HFF-Myc (cell line): ENCODE results near the gene CTNNA2.
"Not testable (repeated sequence)": the region's sequence is repeated elsewhere in the genome, so short reads cannot be mapped to it uniquely, and the experiment has no call there.

Experiments used
- DNase-seq: peaks from one replicate; pipeline ENCODE4 v3.0.0-alpha.2; 2011; ENCODE audit warnings: low read depth; ENCODE audit errors: extremely low read depth
- H3K4me3 ChIP-seq: replicated peaks from 2 replicates; pipeline ENCODE4 v1.5.1; 2011; ENCODE audit warnings: low read depth, mild to moderate bottlenecking, control low read depth, low read length
- CTCF ChIP-seq: IDR thresholded peaks from 2 replicates; pipeline ENCODE4 v1.5.1; 2012; ENCODE audit warnings: mild to moderate bottlenecking, low read depth, low read length, control low read depth; ENCODE audit errors: missing control alignments

CTNNA2 gene

GRCh38 chr2:80198042-80198441 lies 685.2 kb downstream of the CTNNA2 start:
- DNase-seq, result no peak
- TF ChIP-seq CTCF, result no peak
- H3K4me3 ChIP-seq, result no peak overlapping the region

GRCh38 chr2:80199504-80199903 lies 686.7 kb downstream of the CTNNA2 start:
- no peak overlapping the region for H3K4me3 ChIP-seq
- no peak for DNase-seq
- no peak for TF ChIP-seq CTCF

GRCh38 chr2:80203929-80204328 lies 691.1 kb downstream of the CTNNA2 start:
- DNase-seq, result not testable (repeated sequence)

GRCh38 chr2:80205498-80205897 lies 692.6 kb downstream of the CTNNA2 start:
- TF ChIP-seq CTCF, result no peak

More at GRCh38 chr2:80203929-80204328, 691.1 kb downstream of the CTNNA2 start:
- not testable (repeated sequence) for H3K4me3 ChIP-seq

GRCh38 chr2:80209458-80209857 lies 696.6 kb downstream of the CTNNA2 start:
- DNase-seq, result no peak
- no peak overlapping the region for H3K4me3 ChIP-seq
- TF ChIP-seq CTCF, result no peak

More at GRCh38 chr2:80205498-80205897, 692.6 kb downstream of the CTNNA2 start:
- no peak overlapping the region for H3K4me3 ChIP-seq
- no peak for DNase-seq

GRCh38 chr2:80217446-80217845 lies 704.6 kb downstream of the CTNNA2 start:
- DNase-seq, result no peak
- no peak overlapping the region for H3K4me3 ChIP-seq
- no peak for TF ChIP-seq CTCF

- no peak for TF ChIP-seq CTCF
- no peak for DNase-seq
- H3K4me3 ChIP-seq, result no peak overlapping the region
Measured at GRCh38 chr2:80222644-80223043, 709.8 kb downstream of the CTNNA2 start.
